IPS-18a (cell line): ENCODE measurements around the gene YOD1.

Experiments used
- H3K27ac ChIP-seq: one replicate; pipeline ENCODE4 v1.5.1; 2013; ENCODE audit warnings: low read length
- H3K27me3 ChIP-seq: one replicate; pipeline ENCODE4 v1.6.1; 2013; ENCODE audit warnings: mild to moderate bottlenecking, low read length; ENCODE audit not compliant: control insufficient read depth, insufficient read depth
- H3K36me3 ChIP-seq: one replicate; pipeline ENCODE4 v1.6.1; 2013; ENCODE audit warnings: low read depth, low read length; ENCODE audit not compliant: control insufficient read depth
- H3K4me1 ChIP-seq: one replicate; pipeline ENCODE4 v1.6.1; 2013; ENCODE audit warnings: low read depth, low read length; ENCODE audit not compliant: control insufficient read depth
- H3K4me3 ChIP-seq: one replicate; pipeline ENCODE4 v1.5.1; 2013; ENCODE audit warnings: low read length
- H3K9ac ChIP-seq: one replicate; pipeline ENCODE4 v1.6.1; 2013; ENCODE audit warnings: mild to moderate bottlenecking, low read length, moderate library complexity
- H3K9me3 ChIP-seq: one replicate; pipeline ENCODE4 v1.6.1; 2013; ENCODE audit warnings: low read depth, low read length; ENCODE audit not compliant: control insufficient read depth

Gene YOD1

GRCh38 chr1:207013321-207014085, 37.5 kb downstream of the YOD1 start:
- no peaks in the 10 kb centered on the region for H3K9me3 ChIP-seq
- no peak overlapping the region for H3K27ac ChIP-seq
- H3K27me3 ChIP-seq: no peaks in the 10 kb centered on the region
- no peaks in the 10 kb centered on the region for H3K4me1 ChIP-seq
- H3K9ac ChIP-seq: no peak overlapping the region
- no peaks in the 10 kb centered on the region for H3K36me3 ChIP-seq
- H3K4me3 ChIP-seq: no peak overlapping the region

GRCh38 chr1:207010726-207011125, 40.3 kb downstream of the YOD1 start:
- Histone ChIP-seq H3K36me3 (no peaks in the 10 kb centered on the region), H3K4me3 (no peak overlapping the region), H3K4me1 (no peaks in the 10 kb centered on the region), H3K9ac (no peak overlapping the region), H3K27ac (no peak overlapping the region), H3K9me3 (no peaks in the 10 kb centered on the region), H3K27me3 (no peaks in the 10 kb centered on the region)

- H3K27ac ChIP-seq: no peak overlapping the region
- H3K27me3 ChIP-seq: no peaks in the 10 kb centered on the region
- H3K9ac ChIP-seq: no peak overlapping the region
- no peaks in the 10 kb centered on the region for H3K4me1 ChIP-seq
- H3K36me3 ChIP-seq: no peaks in the 10 kb centered on the region
- H3K9me3 ChIP-seq: no peaks in the 10 kb centered on the region
- no peak overlapping the region for H3K4me3 ChIP-seq
Measured at GRCh38 chr1:207009945-207010344, 41.1 kb downstream of the YOD1 start.

- H3K4me1 ChIP-seq: no peaks in the 10 kb centered on the region
- H3K9me3 ChIP-seq: no peaks in the 10 kb centered on the region
- H3K27ac ChIP-seq: no peak overlapping the region
- no peak overlapping the region for H3K4me3 ChIP-seq
- no peak overlapping the region for H3K9ac ChIP-seq
- H3K36me3 ChIP-seq: no peaks in the 10 kb centered on the region
- no peaks in the 10 kb centered on the region for H3K27me3 ChIP-seq
Measured at GRCh38 chr1:207009182-207009850, 41.7 kb downstream of the YOD1 start.

- Histone ChIP-seq H3K9me3 (no peaks in the 10 kb centered on the region), H3K36me3 (no peaks in the 10 kb centered on the region), H3K27ac (no peak overlapping the region), H3K4me3 (no peak overlapping the region), H3K27me3 (no peaks in the 10 kb centered on the region), H3K4me1 (no peaks in the 10 kb centered on the region), H3K9ac (no peak overlapping the region)
Measured at GRCh38 chr1:207007352-207008033, 43.5 kb downstream of the YOD1 start.

GRCh38 chr1:207006914-207007313, 44.1 kb downstream of the YOD1 start:
- H3K4me1 ChIP-seq: no peaks in the 10 kb centered on the region

GRCh38 chr1:207006083-207006482, 44.9 kb downstream of the YOD1 start:
- no peak overlapping the region for H3K27ac ChIP-seq
- H3K4me1 ChIP-seq: no peaks in the 10 kb centered on the region

More at GRCh38 chr1:207006914-207007313, 44.1 kb downstream of the YOD1 start:
- Histone ChIP-seq H3K4me3 (no peak overlapping the region), H3K9me3 (no peaks in the 10 kb centered on the region), H3K27ac (no peak overlapping the region), H3K36me3 (no peaks in the 10 kb centered on the region), H3K9ac (no peak overlapping the region), H3K27me3 (no peaks in the 10 kb centered on the region)

GRCh38 chr1:207004931-207005830, 45.8 kb downstream of the YOD1 start:
- Histone ChIP-seq H3K9me3 (no peaks in the 10 kb centered on the region), H3K27me3 (no peaks in the 10 kb centered on the region), H3K27ac (no peak overlapping the region), H3K4me3 (no peak overlapping the region), H3K36me3 (no peaks in the 10 kb centered on the region), H3K4me1 (no peaks in the 10 kb centered on the region), H3K9ac (no peak overlapping the region)

More at GRCh38 chr1:207006083-207006482, 44.9 kb downstream of the YOD1 start:
- Histone ChIP-seq H3K9ac (no peak overlapping the region), H3K36me3 (no peaks in the 10 kb centered on the region), H3K27me3 (no peaks in the 10 kb centered on the region), H3K4me3 (no peak overlapping the region), H3K9me3 (no peaks in the 10 kb centered on the region)

GRCh38 chr1:207003210-207003609, 47.8 kb downstream of the YOD1 start:
- no peaks in the 10 kb centered on the region for H3K36me3 ChIP-seq
- H3K27ac ChIP-seq: no peak overlapping the region
- no peaks in the 10 kb centered on the region for H3K27me3 ChIP-seq
- no peak overlapping the region for H3K4me3 ChIP-seq
- no peak overlapping the region for H3K9ac ChIP-seq
- H3K4me1 ChIP-seq: no peaks in the 10 kb centered on the region
- no peaks in the 10 kb centered on the region for H3K9me3 ChIP-seq

- Histone ChIP-seq H3K4me3 (no peak overlapping the region), H3K36me3 (no peaks in the 10 kb centered on the region), H3K4me1 (no peaks in the 10 kb centered on the region), H3K9ac (no peak overlapping the region), H3K27me3 (no peaks in the 10 kb centered on the region), H3K9me3 (no peaks in the 10 kb centered on the region), H3K27ac (no peak overlapping the region)
Measured at GRCh38 chr1:207002724-207003146, 48.3 kb downstream of the YOD1 start.
